ENCODE measurements around the gene MTFR1L. TPM values are rescaled to one million over a fixed set of nuclear protein-coding genes. Genes with fewer than 3 reads are reported as not detected.

Gene MTFR1L
- polyA plus RNA-seq, 3 donors: 67.3 to 73.5 (median 69.9) TPM

- no peaks in the 10 kb centered on the region for H4K20me1 ChIP-seq (ENCODE audit: insufficient read depth, low read length)
- peaks cover 1 to 5% of the 10 kb centered on the region in 2 donors for H3K36me3 Mint-ChIP-seq
- no peaks in the 10 kb centered on the region for H3K9me3 ChIP-seq (replicated peaks in 1 of 2; ENCODE audit: control insufficient read depth in 1 of 2, insufficient read depth in 1 of 2, low read length in 2 of 2)
- H3K79me2 ChIP-seq (ENCODE audit: insufficient read depth, low read length): no peaks in the 10 kb centered on the region
- H3K9me3 Mint-ChIP-seq: peaks cover 0 to 1% (median 0%) of the 10 kb centered on the region in 7 donors
- H3K4me3 Mint-ChIP-seq: no peak overlapping the region
- H2AFZ ChIP-seq (ENCODE audit: insufficient read depth, low read depth, low read length, poor library complexity, severe bottlenecking): no peak overlapping the region
- no peak overlapping the region for H3K27ac ChIP-seq (ENCODE audit: low read depth in 1 of 2, low read length in 2 of 2)
- intact Hi-C loops (cut with micrococcal nuclease): no loop called here
- WGBS (ENCODE audit: insufficient coverage): 92% methylated on average over 5 of the region's 8 CpGs
- H3K4me1 Mint-ChIP-seq: peaks cover 10% of the 10 kb centered on the region
- H3K9ac ChIP-seq (ENCODE audit: insufficient read depth, low read length, poor library complexity, severe bottlenecking): peak overlapping the region; percentile 8
- no peak for TF ChIP-seq CTCF (IDR thresholded peaks at IDR 0.05)
- H3K27me3 ChIP-seq (ENCODE audit: control insufficient read depth in 2 of 2, insufficient read depth in 2 of 2, low read length in 2 of 2): no peaks in the 10 kb centered on the region
- H3K27ac Mint-ChIP-seq: no peak overlapping the region
- H3K36me3 ChIP-seq (replicated peaks in 1 of 2; ENCODE audit: control insufficient read depth in 1 of 2, insufficient read depth in 2 of 2, low read length in 2 of 2): no peaks in the 10 kb centered on the region
- DNase-seq: no peak
- H3K4me1 ChIP-seq (ENCODE audit: control insufficient read depth in 1 of 2, insufficient read depth in 2 of 2, low read length in 2 of 2): peaks cover 0 to 2% of the 10 kb centered on the region in 2 donors
- H3K4me3 ChIP-seq (replicated peaks in 1 of 3; ENCODE audit: low read depth in 2 of 3, low read length in 3 of 3): no peak overlapping the region
- peaks cover 2 to 3% (median 2%) of the 10 kb centered on the region in 3 donors for H3K27me3 Mint-ChIP-seq (ENCODE audit: low read depth in 3 of 3)
- H3K4me2 ChIP-seq (replicated peaks; ENCODE audit: extremely low read depth, low read length, poor library complexity, severe bottlenecking): no peak overlapping the region
Measured at GRCh38 chr1:25794325-25794724, 25.4 kb upstream of the MTFR1L start.

DNA sequence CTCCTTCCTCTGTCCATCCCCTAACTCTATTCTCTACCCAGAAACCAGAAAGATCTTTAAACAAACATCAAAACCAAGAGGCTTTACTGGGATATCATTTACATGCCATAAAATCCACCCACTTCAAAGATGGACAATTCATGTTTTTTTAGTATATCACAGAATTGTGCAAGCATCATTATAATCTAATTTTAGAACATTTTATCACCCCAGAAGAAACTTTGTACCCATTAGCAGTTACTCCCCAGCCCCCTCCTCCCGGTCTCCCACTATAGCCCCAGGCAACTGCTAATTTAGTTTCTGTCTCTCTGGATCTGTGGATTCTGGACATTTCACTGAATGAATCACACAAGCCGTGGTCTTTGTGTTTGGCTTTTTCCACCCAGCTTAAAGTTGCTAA, 24.5 kb upstream of the MTFR1L start:
- Histone ChIP-seq H3K27ac (ENCODE audit: low read depth in 1 of 2, low read length in 2 of 2) (no peak overlapping the region), H3K79me2 (ENCODE audit: insufficient read depth, low read length) (no peaks in the 10 kb centered on the region), H3K4me2 (replicated peaks; ENCODE audit: extremely low read depth, low read length, poor library complexity, severe bottlenecking) (no peak overlapping the region), H3K36me3 (replicated peaks in 1 of 2; ENCODE audit: control insufficient read depth in 1 of 2, insufficient read depth in 2 of 2, low read length in 2 of 2) (no peaks in the 10 kb centered on the region), H3K9ac (ENCODE audit: insufficient read depth, low read length, poor library complexity, severe bottlenecking) (no peak overlapping the region), H4K20me1 (ENCODE audit: insufficient read depth, low read length) (no peaks in the 10 kb centered on the region), H3K4me1 (ENCODE audit: control insufficient read depth in 1 of 2, insufficient read depth in 2 of 2, low read length in 2 of 2) (peaks cover 5 to 7% of the 10 kb centered on the region in 2 donors), H3K9me3 (replicated peaks in 1 of 2; ENCODE audit: control insufficient read depth in 1 of 2, insufficient read depth in 1 of 2, low read length in 2 of 2) (no peaks in the 10 kb centered on the region), H3K4me3 (replicated peaks in 1 of 3; ENCODE audit: low read depth in 2 of 3, low read length in 3 of 3) (no peak overlapping the region), H3K27me3 (ENCODE audit: control insufficient read depth in 2 of 2, insufficient read depth in 2 of 2, low read length in 2 of 2) (no peaks in the 10 kb centered on the region), H2AFZ (ENCODE audit: insufficient read depth, low read depth, low read length, poor library complexity, severe bottlenecking) (no peak overlapping the region)
- WGBS (ENCODE audit: insufficient coverage): 100% methylated on average over 1 of the region's 2 CpGs
- TF ChIP-seq CTCF (IDR thresholded peaks at IDR 0.05): no peak
- Mint-ChIP-seq H3K9me3 (peaks cover 0 to 1% (median 0%) of the 10 kb centered on the region in 7 donors), H3K36me3 (peaks cover 0 to 4% of the 10 kb centered on the region in 2 donors), H3K27me3 (ENCODE audit: low read depth in 3 of 3) (peaks cover 2 to 3% (median 2%) of the 10 kb centered on the region in 3 donors), H3K27ac (peak overlapping the region in 1 of 7 donors; percentile 3), H3K4me3 (no peak overlapping the region), H3K4me1 (peaks cover 15% of the 10 kb centered on the region)
- no peak for DNase-seq
- intact Hi-C loops (cut with micrococcal nuclease): no loop called here
